GM12872 (cell line): ENCODE measurements around the gene MACROD2.

Experiments
- TF ChIP-seq, protein P1 (sequence below): IDR thresholded peaks from 3 replicates; pipeline ENCODE4 v1.5.1; 2011; ENCODE audit warnings: low read depth, mild to moderate bottlenecking, low read length, moderate library complexity; ENCODE audit not compliant: insufficient read depth

MACROD2 gene

DNA sequence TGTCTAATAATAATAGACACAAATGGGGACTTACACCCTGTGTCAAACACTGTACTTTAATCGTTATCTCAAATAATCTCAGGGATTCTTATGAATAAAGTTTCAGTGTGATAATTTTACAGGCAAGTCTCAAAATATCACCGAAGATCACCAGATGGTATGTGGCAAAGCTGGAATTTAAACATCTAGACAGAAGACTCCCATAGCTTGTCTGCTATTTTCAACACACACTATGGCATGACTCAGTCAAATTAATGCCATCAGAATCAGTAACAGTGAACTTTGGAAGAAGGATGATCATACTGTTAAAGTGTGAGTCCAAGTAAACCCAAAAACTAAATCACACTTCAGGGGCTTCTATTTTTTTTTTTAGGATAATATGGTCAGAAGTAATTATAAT is 1209.7 kb downstream of the MACROD2 start:
- TF ChIP-seq, protein P1, sequence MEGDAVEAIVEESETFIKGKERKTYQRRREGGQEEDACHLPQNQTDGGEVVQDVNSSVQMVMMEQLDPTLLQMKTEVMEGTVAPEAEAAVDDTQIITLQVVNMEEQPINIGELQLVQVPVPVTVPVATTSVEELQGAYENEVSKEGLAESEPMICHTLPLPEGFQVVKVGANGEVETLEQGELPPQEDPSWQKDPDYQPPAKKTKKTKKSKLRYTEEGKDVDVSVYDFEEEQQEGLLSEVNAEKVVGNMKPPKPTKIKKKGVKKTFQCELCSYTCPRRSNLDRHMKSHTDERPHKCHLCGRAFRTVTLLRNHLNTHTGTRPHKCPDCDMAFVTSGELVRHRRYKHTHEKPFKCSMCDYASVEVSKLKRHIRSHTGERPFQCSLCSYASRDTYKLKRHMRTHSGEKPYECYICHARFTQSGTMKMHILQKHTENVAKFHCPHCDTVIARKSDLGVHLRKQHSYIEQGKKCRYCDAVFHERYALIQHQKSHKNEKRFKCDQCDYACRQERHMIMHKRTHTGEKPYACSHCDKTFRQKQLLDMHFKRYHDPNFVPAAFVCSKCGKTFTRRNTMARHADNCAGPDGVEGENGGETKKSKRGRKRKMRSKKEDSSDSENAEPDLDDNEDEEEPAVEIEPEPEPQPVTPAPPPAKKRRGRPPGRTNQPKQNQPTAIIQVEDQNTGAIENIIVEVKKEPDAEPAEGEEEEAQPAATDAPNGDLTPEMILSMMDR = no peak

DNA sequence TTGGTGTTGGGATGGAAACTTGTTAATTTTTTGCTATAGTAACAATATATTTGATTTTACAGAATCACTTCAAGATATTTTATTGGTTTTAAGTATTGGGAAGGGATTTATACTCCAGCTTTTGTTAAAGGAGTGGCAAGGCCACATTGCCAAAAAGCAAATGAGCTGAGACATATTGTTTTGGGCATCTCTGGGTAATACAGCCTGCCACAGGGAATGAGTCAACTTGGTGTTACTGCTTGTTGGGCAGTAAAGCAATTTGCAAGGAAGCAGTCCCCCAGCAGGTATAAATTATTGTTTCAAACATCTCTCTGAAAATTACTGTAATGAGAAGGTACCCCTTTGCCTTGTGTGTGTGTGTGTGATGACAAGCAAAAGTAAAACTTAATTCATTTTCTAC is 1210.4 kb downstream of the MACROD2 start:
- TF ChIP-seq, protein P1 = no peak

DNA sequence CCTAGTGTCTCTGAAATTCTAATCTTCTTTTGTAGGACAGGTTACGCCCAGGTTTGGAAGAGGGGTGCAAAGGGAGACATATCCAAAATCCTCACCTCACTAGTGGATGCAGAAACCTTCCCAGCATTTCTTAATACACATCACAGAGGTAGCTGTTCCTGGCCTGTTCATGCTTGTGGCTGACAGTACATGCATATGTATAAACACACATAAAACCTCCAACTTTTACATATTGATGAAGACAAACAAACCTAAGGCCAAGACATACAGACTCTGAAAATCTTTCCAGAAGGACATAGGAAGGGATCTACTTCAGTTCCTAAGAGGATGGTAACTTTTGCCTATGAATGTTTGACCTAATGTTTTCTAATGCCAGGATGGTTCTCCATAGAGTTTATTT is 1214.2 kb downstream of the MACROD2 start:
- TF ChIP-seq, protein P1 = no peak

DNA sequence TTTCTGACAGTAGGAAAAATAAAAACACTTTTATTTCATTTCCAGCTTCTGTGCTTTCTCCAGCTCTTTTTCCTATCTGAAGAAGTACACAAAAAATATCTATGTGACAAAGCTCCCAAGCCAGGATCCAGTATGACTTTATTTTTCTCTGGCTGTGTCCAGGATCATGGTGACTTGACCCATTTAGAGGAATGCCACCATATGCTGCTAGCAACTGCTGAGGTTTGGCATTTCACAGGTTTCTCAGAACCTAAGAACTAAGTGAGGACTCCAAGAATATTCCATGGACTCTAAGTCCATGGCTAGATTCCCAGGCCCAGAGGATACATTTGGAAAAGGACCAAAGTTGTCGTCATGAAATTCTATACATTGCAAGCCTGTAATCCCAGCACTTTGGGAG is 1218.7 kb downstream of the MACROD2 start:
- TF ChIP-seq, protein P1 = no peak

DNA sequence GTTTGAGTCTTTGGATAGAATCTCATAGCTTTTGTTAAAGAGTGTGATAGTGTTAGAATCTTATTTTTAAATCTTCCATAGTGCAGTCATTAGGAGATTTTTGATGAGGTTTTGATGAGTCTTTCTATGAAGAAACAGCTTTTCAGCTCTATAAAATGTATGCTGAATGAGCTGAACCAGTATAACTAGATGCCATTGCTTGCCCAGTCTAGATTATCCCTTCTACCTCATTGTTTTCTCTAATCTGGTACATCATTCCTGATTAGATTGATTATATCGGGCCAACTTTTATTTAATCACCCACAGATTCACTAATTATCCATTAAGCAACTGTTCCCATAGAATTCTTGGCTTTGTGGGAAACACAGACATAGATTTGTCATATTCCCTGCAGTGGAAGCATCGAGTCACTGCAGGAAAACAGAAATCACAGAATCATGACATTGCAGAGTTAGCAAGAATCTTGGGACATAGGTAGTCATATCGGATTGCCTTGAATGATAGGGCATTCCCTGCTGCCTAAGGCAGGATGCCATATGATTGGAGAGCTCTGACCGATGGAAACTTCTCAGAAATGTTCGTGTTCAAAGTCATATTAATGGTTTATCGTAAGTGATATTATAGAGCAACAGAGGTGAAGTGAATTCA is 1224.8 kb downstream of the MACROD2 start:
- TF ChIP-seq, protein P1 = no peak

DNA sequence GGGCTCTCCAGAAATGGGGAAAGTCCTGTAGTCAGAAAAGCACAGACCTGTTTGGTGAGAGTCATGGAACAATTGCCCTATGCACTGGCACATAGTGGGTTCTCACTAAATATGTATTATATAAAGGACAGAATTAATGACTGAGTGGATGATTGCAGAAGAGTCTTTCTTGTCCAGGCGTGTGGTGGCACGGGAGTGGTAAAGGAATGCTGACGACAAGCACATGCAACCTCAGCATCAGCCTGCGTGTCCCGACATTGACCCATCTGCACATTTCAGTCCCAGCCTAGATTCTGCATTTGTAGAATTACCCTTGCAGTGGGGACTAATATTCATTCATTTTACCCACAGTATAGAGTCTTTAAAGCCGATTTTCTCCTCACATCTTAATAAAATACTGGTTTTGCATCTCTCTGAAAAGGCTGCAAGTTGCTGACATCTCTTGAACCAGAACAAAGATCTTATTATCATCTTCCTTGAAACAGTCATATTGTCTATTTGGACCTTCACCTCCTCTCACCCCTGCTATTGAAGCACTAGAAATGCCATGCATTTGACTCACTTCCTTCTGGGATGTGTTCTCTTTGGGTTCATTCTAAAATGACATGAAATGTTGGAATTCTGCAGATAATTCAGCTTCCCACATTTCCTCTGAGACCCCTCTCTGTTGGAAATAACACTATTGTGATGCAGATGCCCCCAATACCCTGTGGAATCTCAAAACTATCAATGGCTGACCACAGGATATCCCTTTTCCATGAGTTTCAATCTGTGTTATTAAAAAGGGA is 1225.7 kb downstream of the MACROD2 start:
- TF ChIP-seq, protein P1 = no peak

DNA sequence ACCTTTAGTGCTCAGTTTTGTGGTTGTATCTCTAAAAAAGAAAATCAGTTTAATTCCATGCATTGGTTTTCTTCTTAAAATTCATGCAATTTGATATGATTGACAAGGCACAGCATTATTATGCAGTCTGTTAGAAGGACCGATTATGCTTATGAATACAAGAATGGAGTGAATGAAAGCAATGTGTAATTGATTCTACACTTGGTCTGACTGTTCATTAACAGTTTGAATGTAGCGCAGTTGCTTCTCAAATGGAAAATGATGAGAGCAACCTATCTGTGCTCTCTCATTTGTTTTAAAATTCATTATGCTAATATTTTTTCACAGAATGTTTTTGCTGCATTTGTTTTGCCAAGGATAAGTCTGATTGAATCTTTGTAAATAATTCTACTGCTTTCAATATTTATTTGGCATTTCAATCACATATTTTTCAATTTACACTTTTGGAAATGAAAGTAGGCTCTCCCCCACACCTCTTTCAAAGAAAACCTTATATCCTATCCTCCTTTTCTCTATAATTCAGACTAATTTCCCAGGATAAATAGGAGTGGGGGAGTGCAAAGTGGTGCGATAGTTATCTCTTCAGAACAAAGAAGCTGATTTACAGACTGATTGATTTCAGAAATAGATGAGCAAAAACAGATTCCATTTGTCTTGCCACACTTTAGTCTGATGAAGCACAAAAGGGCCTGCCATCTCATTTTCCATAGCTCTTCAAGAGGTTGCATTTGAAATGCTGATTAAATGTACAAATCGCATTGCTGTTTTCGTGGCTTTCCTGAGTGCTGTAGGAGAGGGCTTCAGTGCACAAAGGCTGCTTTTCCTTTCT is 1227.4 kb downstream of the MACROD2 start:
- TF ChIP-seq, protein P1 = no peak
